GM12872 (cell line): Measurements from ENCODE around the gene SEMA4C.
A peak's percentile ranks its signal among the peaks of the same experiment; 100 is the strongest.

Experiments
- TF ChIP-seq, protein P1 (sequence below): IDR thresholded peaks from 3 replicates; pipeline ENCODE4 v1.5.1; 2011; ENCODE audit warnings: low read depth, mild to moderate bottlenecking, low read length, moderate library complexity; ENCODE audit not compliant: insufficient read depth

The SEMA4C gene

GRCh38 chr2:96869281-96869821, 529 bp downstream of the SEMA4C start:
- TF ChIP-seq, protein P1, sequence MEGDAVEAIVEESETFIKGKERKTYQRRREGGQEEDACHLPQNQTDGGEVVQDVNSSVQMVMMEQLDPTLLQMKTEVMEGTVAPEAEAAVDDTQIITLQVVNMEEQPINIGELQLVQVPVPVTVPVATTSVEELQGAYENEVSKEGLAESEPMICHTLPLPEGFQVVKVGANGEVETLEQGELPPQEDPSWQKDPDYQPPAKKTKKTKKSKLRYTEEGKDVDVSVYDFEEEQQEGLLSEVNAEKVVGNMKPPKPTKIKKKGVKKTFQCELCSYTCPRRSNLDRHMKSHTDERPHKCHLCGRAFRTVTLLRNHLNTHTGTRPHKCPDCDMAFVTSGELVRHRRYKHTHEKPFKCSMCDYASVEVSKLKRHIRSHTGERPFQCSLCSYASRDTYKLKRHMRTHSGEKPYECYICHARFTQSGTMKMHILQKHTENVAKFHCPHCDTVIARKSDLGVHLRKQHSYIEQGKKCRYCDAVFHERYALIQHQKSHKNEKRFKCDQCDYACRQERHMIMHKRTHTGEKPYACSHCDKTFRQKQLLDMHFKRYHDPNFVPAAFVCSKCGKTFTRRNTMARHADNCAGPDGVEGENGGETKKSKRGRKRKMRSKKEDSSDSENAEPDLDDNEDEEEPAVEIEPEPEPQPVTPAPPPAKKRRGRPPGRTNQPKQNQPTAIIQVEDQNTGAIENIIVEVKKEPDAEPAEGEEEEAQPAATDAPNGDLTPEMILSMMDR, result no peak

GRCh38 chr2:96868555-96869280, 1.2 kb downstream of the SEMA4C start:
- TF ChIP-seq, protein P1, result peak; percentile 67

DNA sequence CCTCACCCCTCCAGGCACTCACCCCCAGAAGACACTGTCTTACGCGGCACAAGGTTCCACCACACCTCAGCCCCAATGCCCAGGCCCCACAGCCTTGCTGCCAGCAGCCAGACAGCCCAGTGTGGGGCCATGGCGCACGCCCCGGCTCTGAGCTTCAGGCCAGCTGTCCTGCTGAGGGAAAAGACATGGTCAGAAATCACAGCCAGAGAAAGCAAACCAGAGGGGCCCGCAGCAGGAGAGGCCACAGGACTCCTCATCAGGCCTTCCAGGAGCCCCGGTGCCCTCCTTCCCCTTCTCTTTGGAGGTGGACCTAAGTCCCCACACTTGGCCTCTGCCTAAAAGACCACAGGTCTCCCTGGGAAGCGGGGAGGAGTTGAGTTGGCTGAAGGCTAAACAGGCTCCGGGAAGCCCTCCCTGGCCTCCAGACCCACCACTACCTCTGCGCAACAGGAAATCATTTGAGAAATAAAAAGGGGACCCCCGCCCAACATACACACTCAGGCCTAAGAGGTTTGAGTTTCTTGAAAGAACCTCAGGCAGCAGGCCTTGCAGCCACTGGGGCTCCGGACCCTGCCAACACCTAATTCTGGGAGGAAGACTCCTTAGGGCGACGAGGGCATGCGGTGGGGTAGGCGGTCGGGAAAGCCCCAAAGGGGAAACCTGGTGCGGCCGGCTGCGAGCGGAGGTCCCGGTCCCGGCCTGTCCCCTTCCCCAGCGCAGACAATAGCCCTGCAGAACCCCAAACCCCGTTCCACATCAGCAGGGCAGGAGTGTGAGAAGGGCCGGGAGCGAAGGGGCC, 1.9 kb downstream of the SEMA4C start:
- TF ChIP-seq, protein P1, result no peak

- TF ChIP-seq, protein P1, result no peak
These were observed 2.7 kb downstream of the SEMA4C start for GRCh38 chr2:96866986-96867755.

DNA sequence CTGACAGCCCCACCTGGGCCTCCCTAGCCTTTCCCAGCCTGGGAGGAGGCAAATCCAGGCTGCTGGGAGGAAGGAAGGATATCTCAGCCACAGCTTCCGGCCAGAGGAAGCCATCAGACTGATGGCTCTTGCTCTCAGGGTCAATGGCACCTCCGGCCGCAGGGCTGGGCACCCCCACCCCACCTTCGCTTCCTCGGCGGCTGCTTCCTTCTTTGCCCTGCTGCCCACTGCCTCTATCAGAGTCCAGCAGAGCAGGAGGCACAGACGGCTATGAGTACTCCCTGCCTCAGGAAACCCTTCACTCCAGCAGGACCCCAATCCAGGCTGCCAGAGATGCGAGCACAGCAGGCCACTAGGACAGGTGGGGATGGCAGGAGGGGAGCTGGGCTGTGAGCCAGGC, 3.3 kb downstream of the SEMA4C start:
- TF ChIP-seq, protein P1, result no peak

GRCh38 chr2:96866149-96866548, 3.7 kb downstream of the SEMA4C start:
- TF ChIP-seq, protein P1, result no peak

DNA sequence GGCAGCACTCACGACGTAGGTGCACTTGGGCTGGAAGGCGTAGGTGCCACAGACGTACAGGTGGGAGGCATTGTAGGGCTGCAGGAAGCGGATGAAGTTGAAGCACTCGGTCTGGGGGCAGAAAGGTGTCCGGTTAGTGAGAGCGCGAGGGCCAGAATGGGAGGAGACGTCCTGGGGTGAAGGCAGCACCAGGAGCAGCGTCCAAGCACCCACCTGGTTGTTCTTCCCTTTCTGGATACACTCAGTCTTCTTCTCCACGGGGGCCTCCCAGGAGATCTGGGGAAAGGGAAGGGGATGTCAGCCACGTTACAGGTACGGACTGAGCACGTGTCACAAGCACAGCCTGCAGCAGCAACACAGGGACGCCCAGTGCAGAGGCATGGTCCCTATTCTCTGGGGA, 4.2 kb downstream of the SEMA4C start:
- TF ChIP-seq, protein P1, result no peak
